Tibial nerve (tissue), 4 donors: ENCODE measurements around the gene INTS3. TPM values are rescaled to one million over a fixed set of nuclear protein-coding genes. Genes with fewer than 3 reads are reported as not detected.

ENCODE experiments used
- DNase-seq, 2 donors: peaks; one replicate each; pipeline ENCODE4 v3.0.0-alpha.2; 2019; ENCODE audit warnings: low spot score in 2 of 2
- H3K27ac ChIP-seq, 4 donors: fragments of 200-600 bp; sonication (generic) in 3 of 4; one replicate each; pipeline ENCODE4 v1.5.1; 2017 to 2019; ENCODE audit warnings: mild to moderate bottlenecking in 1 of 4
- H3K27me3 ChIP-seq, 2 donors: fragments of 200-600 bp; sonication (generic) in 1 of 2; one replicate each; pipeline versions ENCODE4 v1.5.1 to v1.6.0; 2017 to 2019
- H3K36me3 ChIP-seq, 3 donors: fragments of 200-600 bp; sonication (generic); one replicate each; pipeline ENCODE4 v1.5.1; 2018 to 2019
- H3K4me1 ChIP-seq, 4 donors: fragments of 200-600 bp; sonication (generic) in 3 of 4; one replicate each; pipeline ENCODE4 v1.5.1; 2017 to 2019
- H3K4me3 ChIP-seq, 4 donors: fragments of 200-600 bp; sonication (generic) in 3 of 4; one replicate each; pipeline ENCODE4 v1.5.1; 2017 to 2019; ENCODE audit warnings: mild to moderate bottlenecking in 1 of 4, moderate library complexity in 1 of 4
- H3K9me3 ChIP-seq, 4 donors: fragments of 200-600 bp; sonication (generic) in 3 of 4; one replicate each; pipeline ENCODE4 v1.5.1; 2017 to 2019
- CTCF ChIP-seq, 5 experiments: fragments of 200-600 bp in 3 of 5; fragments of 450-650 bp in 2 of 5; sonication (generic) in 3 of 5; IDR thresholded peaks; one replicate each; pipeline ENCODE4 v1.5.1; 2016 to 2019; ENCODE audit warnings: antibody characterized with exemption in 5 of 5, mild to moderate bottlenecking in 3 of 5, moderate library complexity in 2 of 5
- EP300 ChIP-seq, 2 donors: sonication (generic); formaldehyde crosslinking; IDR thresholded peaks; one replicate each; pipeline ENCODE4 v1.6.1; 2017; ENCODE audit warnings: antibody characterized with exemption in 2 of 2, mild to moderate bottlenecking in 1 of 2
- POLR2A ChIP-seq, 2 donors: fragments of 450-650 bp; IDR thresholded peaks; one replicate each; pipeline ENCODE4 v1.6.1; 2017; ENCODE audit warnings: antibody characterized with exemption in 2 of 2, mild to moderate bottlenecking in 2 of 2, moderate library complexity in 2 of 2
- WGBS, 2 donors: methylation state at CpG; one replicate each; pipeline ENCODE4 v1.1.5; 2018; 5-methylcytosine and 5-hydroxymethylcytosine counted together
- total RNA-seq, 4 donors: library from RNA; depleted of rRNA; stranded (reverse); fragments of >200 nt; gene quantifications; one replicate each; pipeline ENCODE4 v1.1.0, GENCODE V29; 2016

The INTS3 gene
- total RNA-seq, 4 donors from 2014 or later = 66.6 to 79.5 (median 71.3) TPM

- WGBS, 2 donors = 21 to 31% methylated on average over 13 to 14 of the region's 14 CpGs
- DNase-seq = no peak
Observed at GRCh38 chr1:153794624-153795329, 66.9 kb downstream of the INTS3 start.

GRCh38 chr1:153795330-153795837 lies 67.5 kb downstream of the INTS3 start:
- TF ChIP-seq EP300 (IDR thresholded peaks at IDR 0.05) = no peak
- TF ChIP-seq POLR2A (IDR thresholded peaks at IDR 0.05) = no peak
- TF ChIP-seq CTCF (IDR thresholded peaks at IDR 0.05) = no peak
- DNase-seq = no peak
- 68 to 77% methylated on average over 11 to 18 of the region's 18 CpGs for WGBS, 2 donors

More at GRCh38 chr1:153794624-153795329, 66.9 kb downstream of the INTS3 start:
- H3K27ac ChIP-seq = no peak overlapping the region
- peaks cover 0 to 5% (median 0%) of the 10 kb centered on the region in 3 donors for H3K36me3 ChIP-seq
- H3K4me1 ChIP-seq = peaks cover 0 to 24% (median 7%) of the 10 kb centered on the region in 4 donors
- no peak for TF ChIP-seq CTCF (IDR thresholded peaks at IDR 0.05)
- no peak for TF ChIP-seq POLR2A (IDR thresholded peaks at IDR 0.05)
- no peak for TF ChIP-seq EP300 (IDR thresholded peaks at IDR 0.05)
- no peak overlapping the region for H3K4me3 ChIP-seq
- H3K9me3 ChIP-seq = no peaks in the 10 kb centered on the region
- peaks cover 0 to 15% of the 10 kb centered on the region in 2 donors for H3K27me3 ChIP-seq

GRCh38 chr1:153795934-153796785 lies 68.3 kb downstream of the INTS3 start:
- Histone ChIP-seq H3K4me1 (peaks cover 0 to 11% (median 0%) of the 10 kb centered on the region in 4 donors), H3K9me3 (no peaks in the 10 kb centered on the region), H3K4me3 (no peak overlapping the region), H3K27ac (no peak overlapping the region), H3K36me3 (peaks cover 0 to 17% (median 0%) of the 10 kb centered on the region in 3 donors), H3K27me3 (peaks cover 0 to 15% of the 10 kb centered on the region in 2 donors)
- TF ChIP-seq CTCF (IDR thresholded peaks at IDR 0.05) (no peak), EP300 (IDR thresholded peaks at IDR 0.05) (no peak), POLR2A (IDR thresholded peaks at IDR 0.05) (no peak)
- DNase-seq = no peak
- WGBS, 2 donors = 76 to 89% methylated on average over 5 to 9 of the region's 9 CpGs

More at GRCh38 chr1:153795330-153795837, 67.5 kb downstream of the INTS3 start:
- Histone ChIP-seq H3K4me1 (peaks cover 0 to 18% (median 1%) of the 10 kb centered on the region in 4 donors), H3K9me3 (no peaks in the 10 kb centered on the region), H3K36me3 (peaks cover 0 to 11% (median 0%) of the 10 kb centered on the region in 3 donors), H3K27me3 (peaks cover 0 to 15% of the 10 kb centered on the region in 2 donors), H3K4me3 (no peak overlapping the region), H3K27ac (no peak overlapping the region)

GRCh38 chr1:153796786-153797659 lies 69.2 kb downstream of the INTS3 start:
- peak; percentile 88 to 97 for DNase-seq
- H3K9me3 ChIP-seq = no peaks in the 10 kb centered on the region
- peaks cover 0 to 8% (median 0%) of the 10 kb centered on the region in 4 donors for H3K4me1 ChIP-seq
- no peak overlapping the region for H3K4me3 ChIP-seq
- WGBS, 2 donors = 61 to 63% methylated on average over 26 of the region's 26 CpGs
- H3K27ac ChIP-seq = no peak overlapping the region
- H3K27me3 ChIP-seq = peaks cover 0 to 15% of the 10 kb centered on the region in 2 donors
- H3K36me3 ChIP-seq = peaks cover 0 to 26% (median 0%) of the 10 kb centered on the region in 3 donors
- TF ChIP-seq CTCF (IDR thresholded peaks at IDR 0.05) (peak; percentile 83 to 91 (median 89)), POLR2A (IDR thresholded peaks at IDR 0.05) (no peak)
